DND-41 (cell line): ENCODE data around the gene CCND1.

Source experiments
- ATAC-seq: fragments of 200-7000 bp; cut with Tn5 transposase; 3 replicates; pipeline ENCODE4 v1.9.1; 2021; ENCODE audit warnings: low read depth; ENCODE audit not compliant: insufficient read depth
- DNase-seq: peaks from one replicate; pipeline ENCODE4 v3.0.0-alpha.2; 2020
- H2AFZ ChIP-seq: 2 replicates; pipeline ENCODE4 v1.6.0; 2012; ENCODE audit warnings: low read depth, low read length
- H3K27ac ChIP-seq: 2 replicates; pipeline ENCODE4 v1.5.1; 2012; ENCODE audit warnings: low read length, inconsistent platforms
- H3K27me3 ChIP-seq: fragments of 200-600 bp; sonication (generic); 2 replicates; pipeline ENCODE4 v1.6.0; 2012; ENCODE audit warnings: low read length, mild to moderate bottlenecking, inconsistent platforms; ENCODE audit not compliant: insufficient read depth, poor library complexity
- H3K36me3 ChIP-seq: 2 replicates; pipeline ENCODE4 v1.5.1; 2012; ENCODE audit warnings: low read length, inconsistent platforms; ENCODE audit not compliant: insufficient read depth
- H3K4me1 ChIP-seq: 2 replicates; pipeline ENCODE4 v1.5.1; 2012; ENCODE audit warnings: mild to moderate bottlenecking, low read length; ENCODE audit not compliant: insufficient read depth
- H3K4me2 ChIP-seq: 2 replicates; pipeline ENCODE4 v1.6.0; 2012; ENCODE audit warnings: mild to moderate bottlenecking, moderate library complexity, low read length, inconsistent platforms; ENCODE audit not compliant: insufficient read depth
- H3K4me3 ChIP-seq, 2 experiments: fragments of 200-600 bp in 1 of 2; shearing (Covaris generic) in 1 of 2; 2 replicates each; pipeline ENCODE4 v1.5.1; 2012 to 2016; ENCODE audit warnings: inconsistent platforms in 2 of 2, low read length in 2 of 2, mild to moderate bottlenecking in 2 of 2, low read depth in 1 of 2, moderate library complexity in 1 of 2
- H3K79me2 ChIP-seq: 2 replicates; pipeline ENCODE4 v1.6.0; 2012; ENCODE audit warnings: low read length, inconsistent platforms; ENCODE audit not compliant: insufficient read depth
- H3K9ac ChIP-seq: 2 replicates; pipeline ENCODE4 v1.6.0; 2012; ENCODE audit warnings: low read depth, mild to moderate bottlenecking, inconsistent platforms, low read length, moderate library complexity
- H3K9me3 ChIP-seq: 2 replicates; pipeline ENCODE4 v1.5.1; 2012; ENCODE audit warnings: low read length, moderate library complexity, mild to moderate bottlenecking, inconsistent platforms; ENCODE audit not compliant: insufficient read depth, severe bottlenecking
- H4K20me1 ChIP-seq: 2 replicates; pipeline ENCODE4 v1.6.0; 2012; ENCODE audit warnings: low read length; ENCODE audit not compliant: insufficient read depth
- EZH2 ChIP-seq: IDR thresholded peaks from 3 replicates; pipeline ENCODE4 v1.6.1; 2012; ENCODE audit warnings: borderline replicate concordance, low read depth, mild to moderate bottlenecking, moderate library complexity, low read length, inconsistent platforms; ENCODE audit not compliant: severe bottlenecking
- TF ChIP-seq, protein P1 (sequence below): IDR thresholded peaks from 2 replicates; pipeline ENCODE4 v1.5.1; 2012; ENCODE audit warnings: borderline replicate concordance, low read length, moderate library complexity, mild to moderate bottlenecking; ENCODE audit not compliant: poor library complexity, severe bottlenecking; ENCODE audit errors: extremely low read depth

CCND1 gene

DNA sequence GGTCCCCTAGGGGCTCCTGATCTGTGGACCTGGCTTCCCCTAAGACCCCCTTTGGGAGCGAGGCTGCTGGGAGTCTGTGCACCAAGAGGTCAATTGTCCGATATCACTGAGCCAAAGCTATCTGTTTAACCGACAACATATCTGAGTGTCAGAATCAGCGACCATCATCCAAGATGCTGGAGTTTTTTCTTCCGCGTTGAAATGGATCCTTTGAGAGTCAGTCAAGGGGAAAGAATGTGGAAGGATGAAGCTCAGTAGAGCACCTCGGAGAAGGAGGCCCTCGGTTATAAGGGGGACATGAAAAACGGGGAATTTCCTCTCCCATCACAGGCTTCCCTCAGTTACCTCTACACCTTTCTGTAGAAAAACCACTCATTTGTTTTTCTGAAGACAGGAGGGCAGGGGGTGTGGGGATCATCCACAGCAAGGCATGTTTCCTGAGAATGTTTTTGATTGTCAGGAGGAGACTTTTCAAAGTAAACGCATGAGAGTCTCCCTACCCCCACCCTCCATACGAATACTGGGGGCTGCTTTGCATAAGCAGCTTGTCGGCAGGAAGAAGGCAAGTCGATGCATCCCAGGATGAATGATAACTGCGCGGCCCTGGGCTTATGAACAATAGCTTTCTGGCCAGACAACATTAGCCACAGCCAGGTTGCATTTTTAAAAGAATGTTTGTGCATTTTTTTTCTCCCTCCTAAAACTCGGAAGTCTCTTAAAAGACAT, 37.7 kb upstream of the CCND1 start:
- Histone ChIP-seq H3K4me1 (no peaks in the 10 kb centered on the region), H4K20me1 (no peaks in the 10 kb centered on the region), H3K4me2 (no peak overlapping the region), H3K27ac (no peak overlapping the region), H3K79me2 (no peaks in the 10 kb centered on the region), H3K4me3 (no peak overlapping the region), H3K9ac (no peak overlapping the region), H2AFZ (no peak overlapping the region), H3K36me3 (no peaks in the 10 kb centered on the region), H3K27me3 (peaks cover 2% of the 10 kb centered on the region), H3K9me3 (no peaks in the 10 kb centered on the region)
- ATAC-seq (no peak), DNase-seq (no peak)
- TF ChIP-seq, protein P1, sequence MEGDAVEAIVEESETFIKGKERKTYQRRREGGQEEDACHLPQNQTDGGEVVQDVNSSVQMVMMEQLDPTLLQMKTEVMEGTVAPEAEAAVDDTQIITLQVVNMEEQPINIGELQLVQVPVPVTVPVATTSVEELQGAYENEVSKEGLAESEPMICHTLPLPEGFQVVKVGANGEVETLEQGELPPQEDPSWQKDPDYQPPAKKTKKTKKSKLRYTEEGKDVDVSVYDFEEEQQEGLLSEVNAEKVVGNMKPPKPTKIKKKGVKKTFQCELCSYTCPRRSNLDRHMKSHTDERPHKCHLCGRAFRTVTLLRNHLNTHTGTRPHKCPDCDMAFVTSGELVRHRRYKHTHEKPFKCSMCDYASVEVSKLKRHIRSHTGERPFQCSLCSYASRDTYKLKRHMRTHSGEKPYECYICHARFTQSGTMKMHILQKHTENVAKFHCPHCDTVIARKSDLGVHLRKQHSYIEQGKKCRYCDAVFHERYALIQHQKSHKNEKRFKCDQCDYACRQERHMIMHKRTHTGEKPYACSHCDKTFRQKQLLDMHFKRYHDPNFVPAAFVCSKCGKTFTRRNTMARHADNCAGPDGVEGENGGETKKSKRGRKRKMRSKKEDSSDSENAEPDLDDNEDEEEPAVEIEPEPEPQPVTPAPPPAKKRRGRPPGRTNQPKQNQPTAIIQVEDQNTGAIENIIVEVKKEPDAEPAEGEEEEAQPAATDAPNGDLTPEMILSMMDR: no peak
- no peak for TF ChIP-seq EZH2

DNA sequence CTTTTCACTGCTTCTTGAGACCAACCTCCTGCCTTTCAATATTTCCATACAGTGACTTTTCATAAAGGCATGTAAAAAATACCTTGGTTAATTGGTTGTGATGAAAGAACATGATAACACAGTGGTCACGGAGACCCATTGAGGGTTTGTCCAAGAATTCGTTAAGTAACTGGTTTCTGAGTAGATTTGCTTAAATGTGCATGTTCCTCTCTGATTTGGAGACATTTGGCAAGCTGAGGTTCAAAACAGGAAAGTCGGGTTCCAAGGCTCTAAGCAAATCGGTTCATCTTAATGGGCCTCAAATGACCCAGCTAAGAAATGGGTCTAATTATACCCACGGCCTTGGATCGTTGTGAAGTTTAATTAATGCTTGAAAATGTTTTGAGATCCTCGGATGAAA, 36.9 kb upstream of the CCND1 start:
- DNase-seq (no peak), ATAC-seq (no peak)
- H3K4me3 ChIP-seq: no peak overlapping the region
- no peak overlapping the region for H3K4me2 ChIP-seq
- H2AFZ ChIP-seq: no peak overlapping the region
- H3K79me2 ChIP-seq: no peaks in the 10 kb centered on the region
- H3K36me3 ChIP-seq: no peaks in the 10 kb centered on the region
- TF ChIP-seq, protein P1: no peak
- TF ChIP-seq EZH2: no peak
- no peaks in the 10 kb centered on the region for H4K20me1 ChIP-seq
- H3K4me1 ChIP-seq: no peaks in the 10 kb centered on the region
- H3K27ac ChIP-seq: no peak overlapping the region
- H3K9me3 ChIP-seq: no peaks in the 10 kb centered on the region
- H3K9ac ChIP-seq: no peak overlapping the region
- peaks cover 2% of the 10 kb centered on the region for H3K27me3 ChIP-seq

DNA sequence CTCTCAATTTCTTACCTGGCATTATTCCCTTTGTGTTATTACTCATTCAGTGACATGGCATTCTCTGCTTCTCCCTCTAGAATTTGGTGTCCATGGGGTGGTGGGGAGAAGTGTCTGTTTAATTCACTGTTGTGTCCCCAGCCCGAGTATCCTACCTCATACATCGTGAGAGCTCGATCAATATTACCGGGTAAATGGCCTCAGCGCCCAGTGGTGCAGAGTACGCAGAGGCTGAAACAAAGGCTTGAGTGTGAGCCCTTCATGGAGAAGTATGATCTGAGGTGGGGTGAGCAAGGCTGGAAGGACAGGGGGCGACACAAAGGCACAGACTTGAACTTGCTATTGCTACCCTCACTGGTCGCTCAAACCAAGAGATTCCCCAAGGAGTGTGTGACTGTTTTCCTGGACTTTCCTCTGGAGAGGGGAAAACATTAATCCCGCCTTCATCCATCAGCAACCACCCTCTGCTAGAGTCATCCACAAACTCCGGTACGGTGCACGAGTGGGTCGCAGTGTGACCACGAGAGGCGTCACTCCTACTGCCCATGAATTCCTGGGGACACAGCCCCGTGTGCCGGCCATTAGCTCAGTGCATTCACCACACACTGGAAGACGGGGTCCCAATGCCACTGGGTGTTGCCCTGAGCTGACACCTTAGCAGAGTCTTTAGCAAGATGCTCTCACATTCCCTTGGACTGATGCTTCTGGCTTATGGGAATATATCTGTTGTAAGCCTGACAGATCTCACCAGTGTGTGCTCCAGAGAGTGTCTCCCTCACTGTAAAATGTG, 35.0 kb upstream of the CCND1 start:
- TF ChIP-seq, protein P1: no peak
- TF ChIP-seq EZH2: no peak
- H4K20me1 ChIP-seq: no peaks in the 10 kb centered on the region
- no peaks in the 10 kb centered on the region for H3K9me3 ChIP-seq
- H3K36me3 ChIP-seq: no peaks in the 10 kb centered on the region
- peaks cover 6% of the 10 kb centered on the region for H3K27me3 ChIP-seq
- H3K9ac ChIP-seq: no peak overlapping the region
- H3K4me3 ChIP-seq: no peak overlapping the region
- H3K4me1 ChIP-seq: no peaks in the 10 kb centered on the region
- H3K79me2 ChIP-seq: no peaks in the 10 kb centered on the region
- no peak overlapping the region for H3K4me2 ChIP-seq
- no peak for ATAC-seq
- no peak for DNase-seq
- H3K27ac ChIP-seq: no peak overlapping the region
- H2AFZ ChIP-seq: no peak overlapping the region
